Stimulated activated CD8-positive, alpha-beta memory T cell treated with anti-CD3 and anti-CD28 coated beads, Interleukin-7, amount 100 ng/mL, for 48 hours (primary cell): ENCODE data around the gene ADCY7.

Source experiments
- DNase-seq, 2 donors: peaks; one replicate each; pipeline ENCODE4 v3.0.0-alpha.2; 2020; ENCODE audit warnings: low read depth in 1 of 2; ENCODE audit errors: extremely low read depth in 1 of 2

The ADCY7 gene

DNA sequence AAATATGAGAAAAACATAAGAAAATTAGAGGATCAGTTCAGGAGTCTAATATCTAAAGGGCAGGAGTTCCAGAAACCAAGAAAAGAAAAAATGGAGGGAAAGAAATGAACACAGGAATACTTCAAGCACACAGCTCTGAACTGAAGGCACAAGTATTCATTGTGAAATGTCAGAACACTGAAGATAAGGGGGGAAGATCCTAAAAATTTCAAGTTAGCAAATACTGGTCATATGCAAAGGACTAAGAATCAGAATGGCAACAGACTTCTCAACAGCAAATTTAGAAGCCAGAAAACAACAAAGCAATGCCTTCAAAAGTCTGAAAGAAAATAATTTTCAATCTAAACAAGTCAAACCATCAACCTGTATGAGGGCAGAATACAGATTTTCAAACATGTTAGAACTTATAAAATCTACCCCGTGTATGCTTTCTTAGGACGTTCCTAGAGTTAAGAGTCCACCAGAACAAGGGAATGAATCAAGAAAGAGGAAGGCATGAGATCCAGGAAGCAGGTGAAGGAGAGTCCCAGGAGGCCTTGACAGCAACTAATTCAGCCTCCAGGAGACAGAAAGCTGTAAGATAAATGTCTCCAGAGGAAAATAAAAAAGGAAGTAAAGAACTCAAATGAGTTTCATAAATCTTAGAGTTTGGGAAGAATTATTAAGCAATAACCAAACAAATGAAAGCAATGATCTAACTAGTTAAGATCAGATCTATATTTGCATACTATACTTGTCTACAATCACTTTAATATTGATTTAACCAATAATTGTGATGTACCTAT, 99.6 kb downstream of the ADCY7 start:
- DNase-seq = no peak
